NCI-H2171 treated with DMSO at 0.1 percent for 48 hours (cell line): ENCODE measurements around the gene KRT86.
"Not testable (repeated sequence)": the region's sequence is repeated elsewhere in the genome, so short reads cannot be mapped to it uniquely, and the experiment has no call there.

ENCODE experiments used
- DNase-seq: peaks from one replicate; lab custom pipeline; 2025; lab: John Stamatoyannopoulos, UW

KRT86 gene

GRCh38 chr12:52336641-52337040, 62.2 kb downstream of the KRT86 start:
- DNase-seq = no peak

DNA sequence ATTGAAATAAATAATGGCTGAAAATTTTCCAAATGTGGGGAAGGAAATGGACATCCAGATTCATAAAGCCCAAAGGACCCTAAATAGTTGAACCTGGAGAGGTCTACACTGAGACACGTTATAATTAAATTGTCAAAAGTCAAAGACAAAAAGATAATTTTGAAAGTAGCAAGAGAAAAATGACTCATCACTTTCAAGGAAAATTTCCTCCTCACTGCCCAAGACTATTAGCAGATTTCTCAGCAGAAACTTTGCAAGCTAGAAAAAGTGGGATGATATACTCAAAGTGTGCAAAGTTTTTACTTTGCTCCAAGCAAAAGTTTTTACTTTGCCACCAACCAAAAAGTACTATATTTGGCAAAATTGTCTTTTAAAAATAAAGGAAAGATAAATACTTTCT, 62.6 kb downstream of the KRT86 start:
- no peak for DNase-seq

DNA sequence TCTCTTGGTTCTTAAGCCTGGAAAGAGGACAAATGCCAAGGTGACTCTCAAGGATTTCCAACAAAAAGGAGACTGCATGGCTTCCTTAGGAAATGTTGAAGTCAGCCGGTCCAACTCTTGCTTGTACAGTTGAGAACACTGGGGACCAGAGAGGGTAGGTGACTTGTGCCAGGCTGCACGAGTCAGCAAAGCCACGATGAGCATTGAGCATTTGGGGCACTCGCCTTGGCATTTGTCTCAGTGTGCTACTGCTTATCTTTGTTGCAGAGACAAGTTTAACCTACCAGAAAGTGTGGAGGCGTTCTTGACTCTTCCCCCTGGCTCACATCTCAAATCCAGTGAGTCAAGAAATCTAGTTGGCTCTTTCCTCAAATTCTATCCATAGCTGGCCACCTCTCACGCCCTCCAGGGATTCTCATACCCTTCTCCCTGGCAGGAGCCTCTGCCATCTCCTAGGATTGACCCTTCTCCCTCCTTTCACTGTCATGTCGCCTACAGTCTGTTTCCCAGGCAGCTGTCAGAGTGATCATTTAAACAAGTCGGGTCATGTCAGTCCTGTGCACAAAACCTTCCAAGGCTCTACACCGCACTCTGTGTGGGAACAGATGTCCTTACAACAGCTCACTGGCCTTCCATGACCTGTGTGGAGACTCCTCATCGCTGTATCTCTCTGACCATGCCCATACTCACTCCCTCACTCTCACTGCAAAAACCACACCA, 64.0 kb downstream of the KRT86 start:
- DNase-seq = peak; percentile 85

GRCh38 chr12:52341066-52341580, 66.7 kb downstream of the KRT86 start:
- no peak for DNase-seq

DNA sequence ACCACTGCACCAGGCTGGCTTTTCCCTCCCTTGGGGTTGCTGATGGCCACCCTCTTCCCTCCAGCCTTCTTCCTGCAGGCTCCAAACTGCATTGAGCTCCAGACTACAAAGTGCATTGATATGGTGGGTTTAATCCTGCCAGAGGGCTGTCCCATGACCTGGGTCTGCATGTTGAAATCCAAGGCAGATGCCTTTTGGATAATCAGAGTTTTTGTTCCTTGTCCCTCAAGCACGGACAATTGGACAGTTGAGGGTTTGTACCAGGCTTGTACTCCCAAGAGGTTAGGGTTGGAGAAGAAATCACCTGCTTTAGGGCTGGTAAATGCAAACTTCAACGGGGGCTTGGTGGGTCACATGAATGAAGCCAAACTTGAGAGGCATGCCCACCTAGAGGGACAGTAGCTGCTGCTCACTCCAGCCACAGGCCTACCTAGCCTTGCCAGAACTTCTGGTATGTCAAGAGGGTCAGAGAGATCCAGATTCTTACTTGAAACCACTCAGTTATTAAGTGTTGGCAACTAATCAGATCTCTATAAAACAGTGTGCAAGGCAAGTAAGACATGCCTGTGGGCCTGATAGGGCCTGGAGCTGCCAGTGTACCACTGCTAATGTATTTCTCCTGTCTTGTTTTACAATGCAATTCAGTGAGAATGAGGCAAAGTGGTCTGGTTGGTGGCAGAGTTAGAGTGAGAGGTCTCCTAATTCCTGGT, 68.5 kb downstream of the KRT86 start:
- no peak for DNase-seq

DNA sequence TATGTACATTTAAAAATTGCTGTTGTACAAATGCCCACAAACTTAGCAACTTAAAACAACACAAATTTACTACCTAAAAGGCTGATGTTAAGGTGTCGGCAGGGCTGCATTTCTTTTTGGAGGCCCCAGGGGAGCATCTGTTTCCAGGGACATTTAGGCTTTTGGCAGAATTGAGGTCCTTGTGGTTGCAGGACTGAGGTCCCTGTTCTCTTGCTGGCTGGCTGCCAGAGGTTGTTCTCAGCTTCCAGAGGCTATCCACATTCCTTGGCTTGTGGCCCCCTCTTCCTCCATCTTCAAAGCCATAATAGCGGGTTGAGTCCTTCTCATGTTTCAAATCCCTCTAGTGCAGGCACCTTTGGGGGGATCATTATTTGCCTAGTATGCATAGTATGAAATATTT, 69.1 kb downstream of the KRT86 start:
- DNase-seq = no peak

GRCh38 chr12:52344111-52344510, 69.7 kb downstream of the KRT86 start:
- no peak for DNase-seq

DNA sequence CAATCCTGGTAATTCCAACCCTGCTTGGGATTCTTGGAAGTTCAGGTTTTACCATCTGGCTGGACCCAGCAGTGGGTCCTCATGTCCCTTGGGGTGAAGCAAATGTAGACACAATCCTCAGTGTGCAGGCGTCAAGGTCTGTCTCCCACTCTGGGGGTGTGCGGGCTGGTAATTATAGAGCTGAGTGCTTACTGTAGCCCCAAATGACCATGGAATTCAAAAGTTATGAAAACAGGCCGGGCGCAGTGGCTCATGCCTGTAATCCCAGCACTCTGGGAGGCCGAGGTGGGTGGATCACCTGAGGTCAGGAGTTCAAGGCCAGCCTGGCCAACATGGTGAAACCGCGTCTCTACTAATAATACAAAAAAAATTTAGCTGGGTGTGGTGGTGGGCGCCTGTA, 70.6 kb downstream of the KRT86 start:
- DNase-seq = not testable (repeated sequence)

- DNase-seq = no peak
These were observed 72.1 kb downstream of the KRT86 start for GRCh38 chr12:52346593-52346992.

GRCh38 chr12:52347016-52347415, 72.6 kb downstream of the KRT86 start:
- no peak for DNase-seq

GRCh38 chr12:52347551-52348510, 73.4 kb downstream of the KRT86 start:
- DNase-seq = peak; percentile 10

GRCh38 chr12:52349196-52349595, 74.8 kb downstream of the KRT86 start:
- DNase-seq = no peak

DNA sequence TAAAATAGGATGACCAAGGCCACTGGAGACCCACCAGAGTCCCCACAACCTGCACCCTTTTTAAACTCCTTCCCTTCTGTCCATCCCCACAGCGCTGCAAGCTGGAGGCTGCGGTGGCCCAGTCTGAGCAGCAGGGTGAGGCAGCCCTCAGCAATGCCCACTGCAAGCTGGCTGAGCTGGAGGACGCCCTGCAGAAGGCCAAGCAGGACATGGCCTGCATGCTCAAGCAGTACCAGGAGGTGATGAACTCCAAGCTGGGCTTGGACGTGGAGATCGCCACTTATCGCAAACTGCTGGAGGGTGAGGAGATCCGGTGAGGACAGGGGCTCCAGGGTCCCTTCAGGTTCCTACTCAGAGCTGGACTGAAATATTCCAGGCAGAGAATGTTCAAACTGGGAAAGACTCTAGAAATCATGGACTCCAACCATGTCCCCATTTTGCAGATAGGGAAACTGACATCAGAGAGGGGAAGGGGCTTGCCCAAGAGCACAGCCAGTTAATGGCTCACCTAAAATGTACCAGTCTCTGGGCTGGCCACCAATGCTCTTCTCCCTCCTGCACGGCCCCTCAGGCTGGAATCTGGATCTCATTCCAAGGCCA, 75.7 kb downstream of the KRT86 start:
- no peak for DNase-seq

GRCh38 chr12:52350786-52351185, 76.3 kb downstream of the KRT86 start:
- DNase-seq = no peak

DNA sequence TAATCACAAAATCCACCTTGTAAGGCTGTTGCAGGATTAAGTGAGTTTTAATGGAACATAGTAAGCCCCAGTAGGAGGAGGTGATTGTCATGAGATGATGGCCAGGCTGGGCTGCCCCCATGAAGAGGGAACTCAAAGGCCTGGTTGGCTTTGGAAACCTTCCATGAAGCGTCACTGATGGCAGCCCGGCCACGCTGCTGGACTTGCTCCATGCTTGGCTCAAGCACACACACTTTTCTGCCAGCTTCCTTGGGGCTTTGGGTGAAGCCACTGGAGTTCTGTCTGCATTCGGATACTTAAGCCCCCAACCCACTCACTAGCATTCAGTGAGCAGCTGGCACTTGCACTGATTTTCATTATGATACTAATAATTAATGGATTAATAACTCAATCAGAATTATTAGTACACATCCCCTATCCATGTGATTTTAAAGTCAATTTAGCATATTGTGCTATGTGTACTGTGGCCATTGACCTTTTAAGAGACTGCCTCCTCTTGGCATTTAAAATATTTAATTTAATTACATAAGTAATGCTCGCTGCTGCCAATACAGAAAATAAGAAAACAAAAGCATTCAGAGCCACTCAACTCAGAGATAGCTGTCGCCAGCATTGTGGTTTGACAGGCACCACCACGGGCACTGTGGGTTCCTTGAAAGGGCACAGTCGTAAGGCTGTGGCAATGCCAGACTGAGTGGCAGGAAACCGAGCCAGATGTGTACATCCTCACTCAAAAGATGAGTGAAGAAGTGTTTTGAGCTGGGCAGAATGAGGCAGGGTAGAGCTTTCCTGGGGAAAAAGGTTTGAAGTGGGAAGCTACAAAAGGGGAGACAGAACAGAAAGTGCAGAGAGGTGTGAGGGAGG, 77.0 kb downstream of the KRT86 start:
- no peak for DNase-seq

DNA sequence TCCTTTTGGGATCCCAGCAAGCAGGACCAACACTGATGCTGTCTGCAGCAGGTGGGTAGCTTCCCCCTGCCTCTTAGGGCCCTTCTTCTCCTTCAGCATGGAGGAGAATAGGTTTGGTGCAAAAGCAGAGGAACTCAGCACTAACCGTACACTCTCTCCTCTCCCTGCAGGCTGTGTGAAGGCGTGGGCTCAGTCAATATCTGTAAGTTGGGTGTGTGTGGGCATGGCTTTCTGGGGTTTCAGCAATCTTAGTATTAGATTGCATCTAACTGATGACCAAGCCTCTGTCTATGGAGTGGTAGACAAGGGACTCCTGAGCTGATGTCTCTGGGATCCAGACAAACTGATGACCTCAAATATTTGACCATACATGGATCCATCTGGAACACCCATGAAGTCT, 78.5 kb downstream of the KRT86 start:
- no peak for DNase-seq

DNA sequence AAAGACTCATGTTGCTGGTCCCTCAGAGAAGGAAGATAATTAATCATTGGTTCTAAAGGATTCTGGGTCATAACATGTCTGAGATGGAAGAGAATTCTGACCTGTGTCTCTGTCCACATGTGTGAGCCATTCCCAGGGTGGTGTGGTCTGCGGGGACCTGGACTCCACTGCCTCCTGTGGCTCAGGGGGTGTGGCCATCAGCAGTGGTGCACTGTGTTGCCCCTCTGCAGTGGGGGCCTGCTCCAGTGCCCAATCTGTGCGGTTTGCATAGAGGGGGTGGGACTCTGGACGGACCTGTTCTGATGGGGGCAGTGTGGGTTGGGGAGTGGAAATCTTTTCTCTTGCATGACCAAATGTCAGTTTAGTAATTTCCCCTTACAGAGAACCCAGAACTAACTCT, 79.3 kb downstream of the KRT86 start:
- no peak for DNase-seq

DNA sequence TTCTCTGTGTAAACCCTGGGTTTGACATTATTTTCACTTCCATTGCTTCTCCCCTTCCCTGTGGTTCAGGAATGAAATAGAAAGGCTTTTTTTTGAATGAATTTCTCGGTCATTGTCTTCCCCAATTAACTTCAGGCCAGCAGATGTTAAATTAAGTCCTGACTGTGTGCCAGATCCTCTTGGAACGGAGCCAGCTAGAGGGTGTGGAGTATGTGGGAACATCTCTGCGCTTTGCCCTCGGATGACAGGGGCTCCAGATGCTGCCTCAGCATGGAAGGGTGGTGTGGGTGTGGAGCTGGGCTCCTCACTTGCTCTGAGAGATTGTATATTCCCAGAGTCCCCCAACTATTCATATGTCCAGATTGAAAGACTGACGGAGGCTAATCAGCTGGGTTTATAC, 79.8 kb downstream of the KRT86 start:
- peak; percentile 93 for DNase-seq

DNA sequence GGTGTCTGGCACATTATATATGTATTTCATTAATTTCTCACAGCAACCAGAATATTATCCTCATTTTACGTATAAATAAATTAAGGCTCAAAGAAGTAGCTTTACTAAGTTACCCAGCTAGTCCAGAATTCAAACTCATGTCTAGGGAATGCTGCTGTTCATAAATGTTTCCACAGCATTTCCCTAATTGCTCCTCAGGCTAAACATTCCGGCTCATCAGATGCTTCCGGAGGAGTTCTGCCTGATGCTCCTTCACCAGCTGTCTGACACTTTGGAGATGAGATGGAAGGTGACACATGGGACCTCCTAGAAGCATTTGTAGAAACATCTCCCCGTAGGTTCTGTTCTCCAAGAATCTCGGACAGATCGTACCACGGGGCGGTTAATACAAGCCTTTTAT, 80.7 kb downstream of the KRT86 start:
- peak; percentile 24 for DNase-seq

- DNase-seq = no peak
These were observed 81.8 kb downstream of the KRT86 start for GRCh38 chr12:52356031-52356761.
